ENCODE measurements around the gene SDHD. TPM values are rescaled to one million over a fixed set of nuclear protein-coding genes. Genes with fewer than 3 reads are reported as not detected.
A peak's percentile ranks its signal among the peaks of the same experiment; 100 is the strongest.

The SDHD gene
- total and polyA plus RNA-seq, 10 donors = 73.7 to 121 (median 92.8) TPM

- DNase-seq = no peak
- no peak overlapping the region for H3K4me3 ChIP-seq
- WGBS, 5 donors = 86 to 96% (median 91%) methylated on average over 1 of the region's 1 CpG
- TF ChIP-seq POLR2AphosphoS5 (IDR thresholded peaks at IDR 0.05) (no peak), POLR2A (IDR thresholded peaks at IDR 0.05) (no peak)
- TF ChIP-seq, protein P1, sequence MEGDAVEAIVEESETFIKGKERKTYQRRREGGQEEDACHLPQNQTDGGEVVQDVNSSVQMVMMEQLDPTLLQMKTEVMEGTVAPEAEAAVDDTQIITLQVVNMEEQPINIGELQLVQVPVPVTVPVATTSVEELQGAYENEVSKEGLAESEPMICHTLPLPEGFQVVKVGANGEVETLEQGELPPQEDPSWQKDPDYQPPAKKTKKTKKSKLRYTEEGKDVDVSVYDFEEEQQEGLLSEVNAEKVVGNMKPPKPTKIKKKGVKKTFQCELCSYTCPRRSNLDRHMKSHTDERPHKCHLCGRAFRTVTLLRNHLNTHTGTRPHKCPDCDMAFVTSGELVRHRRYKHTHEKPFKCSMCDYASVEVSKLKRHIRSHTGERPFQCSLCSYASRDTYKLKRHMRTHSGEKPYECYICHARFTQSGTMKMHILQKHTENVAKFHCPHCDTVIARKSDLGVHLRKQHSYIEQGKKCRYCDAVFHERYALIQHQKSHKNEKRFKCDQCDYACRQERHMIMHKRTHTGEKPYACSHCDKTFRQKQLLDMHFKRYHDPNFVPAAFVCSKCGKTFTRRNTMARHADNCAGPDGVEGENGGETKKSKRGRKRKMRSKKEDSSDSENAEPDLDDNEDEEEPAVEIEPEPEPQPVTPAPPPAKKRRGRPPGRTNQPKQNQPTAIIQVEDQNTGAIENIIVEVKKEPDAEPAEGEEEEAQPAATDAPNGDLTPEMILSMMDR (IDR thresholded peaks at IDR 0.05 in 8 of 11, conservative IDR thresholded peaks at IDR 0.05 in 3 of 11) = no peak
- H3K27ac ChIP-seq = no peak overlapping the region
- H3K9me3 ChIP-seq = no peaks in the 10 kb centered on the region
- H3K27me3 ChIP-seq (replicated peaks in 1 of 7) = no peaks in the 10 kb centered on the region
- H3K36me3 ChIP-seq = peaks cover 0 to 60% (median 40%) of the 10 kb centered on the region in 6 donors
- H3K4me1 ChIP-seq = no peaks in the 10 kb centered on the region
- intact Hi-C loops (cut with DNase I; ENCODE audit: low total_unique reads) = no loop called here
Observed at GRCh38 chr11:112062923-112063322, 23.8 kb upstream of the SDHD start.

GRCh38 chr11:112073941-112074811 is 12.5 kb upstream of the SDHD start, which contains the start of the genes NKAPD1 and PIH1D2:
TSS of gene NKAPD1 (plus strand) at chr11:112074299. CDS start at chr11:112075575, 1,276 bp downstream.
TSS of gene PIH1D2 (minus strand) at chr11:112074017. CDS start at chr11:112073174, 843 bp downstream.
- H3K4me3 ChIP-seq = peak within 1 kb of the TSS; percentile 79 to 94 (median 90)
- 0 to 1% (median 0%) methylated on average over 29 to 43 of the region's 43 CpGs for WGBS, 5 donors
- H3K27ac ChIP-seq = peak within 1 kb of the TSS; percentile 79 to 93 (median 88)
- TF ChIP-seq, protein P1 (IDR thresholded peaks at IDR 0.05 in 8 of 11, conservative IDR thresholded peaks at IDR 0.05 in 3 of 11) = peak in 5 of 11 experiments; percentile 10 to 25 (median 17)
- TF ChIP-seq POLR2A (IDR thresholded peaks at IDR 0.05) (peak in 1 of 3 donors; percentile 33), POLR2AphosphoS5 (IDR thresholded peaks at IDR 0.05) (peak; percentile 65 to 85 (median 80))
- H3K27me3 ChIP-seq (replicated peaks in 1 of 7) = no peaks in the 10 kb centered on the region
- H3K36me3 ChIP-seq = peaks cover 0 to 38% (median 32%) of the 10 kb centered on the region in 6 donors
- intact Hi-C loops (cut with DNase I; ENCODE audit: low total_unique reads) = no loop called here
- H3K4me1 ChIP-seq = peaks cover 13 to 41% (median 27%) of the 10 kb centered on the region in 6 donors
- no peaks in the 10 kb centered on the region for H3K9me3 ChIP-seq
- DNase-seq = peak; percentile 91

DNA sequence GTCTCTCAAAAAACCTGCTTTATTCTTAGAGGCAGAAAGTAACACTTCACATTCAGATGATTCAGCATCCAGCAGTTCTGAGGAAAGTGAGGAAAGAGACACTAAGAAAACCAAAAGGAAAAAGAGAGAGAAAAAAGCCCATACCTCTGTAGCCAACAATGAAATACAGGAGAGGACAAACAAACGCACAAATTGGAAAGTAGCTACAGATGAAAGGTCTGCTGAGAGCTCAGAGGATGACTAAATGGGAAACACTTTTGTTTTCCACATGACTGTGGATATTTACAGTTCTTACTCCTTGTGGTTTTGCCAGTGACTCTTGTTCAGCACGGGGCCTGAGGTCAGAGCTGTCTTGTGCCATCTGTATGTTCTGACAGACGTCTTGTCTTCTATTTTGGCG is 3.9 kb upstream of the SDHD start:
- WGBS, 5 donors = 61 to 80% (median 69%) methylated on average over 4 of the region's 4 CpGs
- peaks cover 0 to 76% (median 73%) of the 10 kb centered on the region in 6 donors for H3K36me3 ChIP-seq
- intact Hi-C loops (cut with DNase I; ENCODE audit: low total_unique reads) = no loop called here

More for the DNA sequence above, 3.9 kb upstream of the SDHD start:
- Histone ChIP-seq H3K4me3 (no peak overlapping the region), H3K9me3 (no peaks in the 10 kb centered on the region), H3K27me3 (replicated peaks in 1 of 7) (no peaks in the 10 kb centered on the region), H3K4me1 (peaks cover 10 to 27% (median 19%) of the 10 kb centered on the region in 6 donors), H3K27ac (no peak overlapping the region)
- TF ChIP-seq POLR2AphosphoS5 (IDR thresholded peaks at IDR 0.05) (no peak), POLR2A (IDR thresholded peaks at IDR 0.05) (no peak)
- TF ChIP-seq, protein P1 (IDR thresholded peaks at IDR 0.05 in 8 of 11, conservative IDR thresholded peaks at IDR 0.05 in 3 of 11) = no peak
- no peak for DNase-seq
